ENCODE data around the gene CHRM4. TPM values are rescaled to one million over a fixed set of nuclear protein-coding genes. Genes with fewer than 3 reads are reported as not detected.

The CHRM4 gene
- polyA plus RNA-seq, 3 donors, result 0.08 to 0.09 TPM; not detected in 1

DNA sequence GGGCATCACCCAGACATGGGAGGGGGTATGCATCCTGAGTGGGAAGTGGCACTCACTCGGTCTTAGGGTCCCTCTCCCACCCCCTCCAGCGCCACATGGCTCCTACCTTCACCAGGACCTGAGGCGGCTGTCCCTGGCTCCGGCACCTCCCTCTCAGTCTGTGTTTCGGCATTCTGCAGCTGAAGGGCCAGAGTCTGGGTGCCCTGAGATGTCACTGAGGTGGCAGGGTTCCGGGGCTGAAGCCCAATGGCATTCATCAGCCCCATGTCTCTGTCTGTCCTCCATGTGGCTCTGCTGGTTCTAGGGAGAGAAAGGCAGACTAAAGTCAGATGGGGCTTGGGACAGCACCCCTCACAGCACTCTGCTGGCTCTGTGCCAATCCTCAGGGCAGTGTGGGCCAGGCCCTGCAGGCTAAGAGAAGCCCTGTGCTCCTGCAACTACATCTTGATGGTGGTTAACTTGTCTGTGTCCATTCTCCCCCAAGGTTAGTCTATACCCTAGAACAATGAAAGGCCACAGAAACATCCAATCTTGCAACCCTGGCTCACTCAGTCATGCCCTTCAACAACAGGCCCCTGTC is 16.9 kb upstream of the CHRM4 start:
- WGBS, 3 donors, result 94 to 100% (median 94%) methylated on average over 6 of the region's 6 CpGs
- no peak overlapping the region for H3K27ac ChIP-seq (ENCODE audit: low read depth, low read length)

DNA sequence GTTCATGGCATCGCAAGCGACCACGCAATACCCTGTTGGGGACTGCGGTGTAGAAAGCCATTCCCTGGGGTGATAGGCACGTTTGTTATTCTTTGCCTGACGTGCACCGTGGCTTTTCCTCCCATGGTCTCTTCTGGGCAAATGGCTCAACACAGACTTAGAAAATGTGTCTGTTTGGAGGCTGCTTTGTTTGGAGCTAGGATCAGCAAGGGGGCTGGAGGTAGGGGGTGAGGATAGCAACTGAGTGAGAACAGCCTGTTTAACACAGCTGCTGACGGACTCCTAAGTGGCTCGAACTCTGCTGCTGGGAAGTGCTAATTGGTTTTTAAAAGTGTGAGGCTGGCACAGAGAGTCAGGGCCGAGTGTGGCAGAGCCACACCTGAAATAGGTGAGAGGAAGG is 16.1 kb upstream of the CHRM4 start:
- 78 to 83% (median 82%) methylated on average over 10 of the region's 10 CpGs for WGBS, 3 donors
- no peak overlapping the region for H3K27ac ChIP-seq (ENCODE audit: low read depth, low read length)

DNA sequence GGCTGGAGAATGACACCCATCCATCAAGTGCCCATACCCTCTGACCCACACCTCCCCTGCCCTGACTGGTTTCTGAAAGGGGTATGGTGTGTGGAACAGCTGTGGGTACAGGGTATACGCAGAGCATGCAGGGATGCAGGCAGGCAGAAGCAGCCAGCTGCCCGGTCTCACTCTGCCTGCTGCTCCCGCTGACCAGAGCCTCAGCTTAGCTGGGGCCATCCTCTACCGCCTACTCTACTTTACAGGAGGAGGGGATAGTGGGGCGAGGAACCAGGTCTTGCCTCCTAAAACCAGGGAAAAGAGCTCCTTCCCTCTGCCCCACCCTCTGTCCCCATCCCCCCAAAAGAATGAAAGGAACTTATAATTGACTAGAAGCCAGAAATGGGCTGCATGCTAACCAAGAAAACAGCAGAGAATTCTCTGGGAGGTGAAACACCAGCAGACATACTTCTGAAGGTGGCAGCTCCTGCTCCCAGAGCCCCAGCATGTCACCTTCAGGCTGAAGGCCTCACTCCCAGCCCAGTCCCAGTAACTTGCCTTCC is 13.0 kb upstream of the CHRM4 start:
- H3K27ac ChIP-seq (ENCODE audit: low read depth, low read length), result no peak overlapping the region
- 87 to 94% (median 92%) methylated on average over 5 of the region's 5 CpGs for WGBS, 3 donors

DNA sequence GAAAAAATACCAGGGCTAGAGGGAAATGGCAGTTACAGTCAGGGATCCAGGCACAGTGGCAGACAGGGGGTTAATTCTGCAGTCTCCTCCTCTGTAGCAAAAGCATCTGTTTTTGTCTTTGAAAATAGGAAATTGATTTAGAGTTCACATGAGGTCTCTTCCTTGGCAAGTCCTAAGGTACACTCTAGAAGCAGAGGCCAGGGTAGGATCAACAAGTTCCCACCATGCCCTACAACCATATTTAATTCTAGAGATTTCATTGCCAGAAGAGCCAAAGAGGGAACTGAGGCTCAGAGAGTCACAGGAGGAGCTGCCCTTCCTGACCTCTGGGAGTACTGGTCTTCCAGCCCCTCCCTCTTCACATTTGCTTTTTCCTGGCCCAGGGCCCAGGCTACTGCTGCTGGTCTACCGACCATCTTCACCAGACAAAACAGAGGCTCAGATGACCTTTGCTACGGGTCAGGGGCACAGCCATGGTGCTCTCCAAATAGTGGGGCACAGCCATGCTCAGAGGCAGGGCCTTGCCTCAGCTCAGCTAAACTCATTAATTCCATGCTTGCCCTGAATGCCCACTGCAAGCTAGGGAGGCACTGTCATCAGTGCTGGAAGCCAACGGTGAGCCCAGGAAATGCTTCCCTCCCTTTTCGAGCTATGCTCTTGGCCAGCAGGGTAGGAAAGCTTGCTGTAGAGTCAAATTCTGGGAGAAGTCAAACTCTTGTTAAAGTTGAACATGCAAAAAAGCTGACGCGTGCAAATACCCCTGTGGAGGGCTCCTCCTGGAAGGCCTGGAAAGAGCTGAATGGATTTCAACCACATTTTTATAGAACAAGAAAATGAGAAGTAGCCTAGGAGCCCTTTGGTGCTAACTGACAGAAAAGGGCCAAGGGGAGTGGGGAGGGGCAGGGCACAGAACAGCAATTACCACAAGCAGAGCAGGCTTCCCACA is 11.7 kb upstream of the CHRM4 start:
- H3K27ac ChIP-seq (ENCODE audit: low read depth, low read length), result no peak overlapping the region
- WGBS, 3 donors, result 55 to 71% (median 62%) methylated on average over 6 of the region's 6 CpGs

DNA sequence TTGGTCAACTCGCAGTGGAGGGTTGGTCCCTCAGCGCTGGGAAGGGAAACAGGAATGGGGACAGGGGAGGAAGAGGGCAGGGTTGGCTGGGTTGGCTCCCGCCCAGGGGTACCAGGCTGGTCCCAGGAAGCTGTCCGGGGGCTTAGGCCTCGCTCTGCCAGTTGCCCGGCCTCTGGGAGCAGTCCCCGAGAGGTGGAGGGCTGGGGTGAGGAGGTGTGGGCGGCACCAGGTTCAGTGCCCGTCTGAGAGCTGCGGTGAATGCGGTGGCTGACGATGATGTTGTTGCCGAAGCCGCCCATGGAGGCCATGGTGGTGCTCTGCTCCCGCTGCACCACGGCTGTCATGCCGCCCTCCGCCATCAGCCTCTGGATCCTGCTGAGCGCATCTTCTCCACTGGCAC is 6.0 kb upstream of the CHRM4 start:
- 97 to 98% (median 97%) methylated on average over 18 to 19 of the region's 19 CpGs for WGBS, 3 donors
- no peak overlapping the region for H3K27ac ChIP-seq (ENCODE audit: low read depth, low read length)

DNA sequence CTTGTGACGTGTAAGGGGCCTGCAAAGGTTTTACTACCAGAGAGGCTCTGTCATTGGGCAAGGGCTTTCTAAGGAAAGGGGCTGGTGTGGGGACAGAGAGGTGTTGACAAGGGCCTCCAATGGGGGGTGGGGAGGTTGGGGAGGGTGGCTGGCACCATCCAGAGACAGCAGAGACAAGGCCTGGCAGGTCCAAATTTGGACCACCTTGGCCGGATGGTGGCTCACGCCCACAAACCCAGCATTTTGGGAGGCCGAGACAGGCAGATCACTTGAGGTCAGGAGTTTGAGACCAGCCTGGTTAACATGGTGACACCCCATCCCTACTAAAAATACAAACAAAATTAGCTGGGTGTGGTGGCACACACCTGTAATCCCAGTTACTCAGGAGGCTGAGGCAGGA is 2.2 kb upstream of the CHRM4 start:
- 75 to 90% (median 86%) methylated on average over 4 of the region's 4 CpGs for WGBS, 3 donors

DNA sequence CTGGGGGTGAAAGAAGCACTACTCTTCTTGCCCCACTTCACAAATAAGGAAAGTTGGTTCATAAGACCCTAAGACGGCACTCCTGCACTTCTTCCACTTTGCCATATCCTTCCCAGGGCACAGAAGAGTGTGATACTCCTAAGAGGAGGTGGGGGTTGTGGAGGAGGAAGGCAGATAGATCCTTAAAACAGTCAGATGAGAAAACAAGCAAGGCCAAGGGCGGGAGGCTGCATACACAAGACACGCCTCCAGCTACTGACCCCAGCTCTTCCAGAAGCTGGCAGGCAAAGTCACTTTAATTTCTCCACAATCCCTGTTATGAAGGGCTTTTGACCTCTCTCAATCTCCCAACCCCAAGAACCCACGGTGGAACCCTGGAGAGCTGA is 1.6 kb upstream of the CHRM4 start:
- 64 to 71% (median 66%) methylated on average over 4 of the region's 4 CpGs for WGBS, 3 donors

More for the DNA sequence above, 2.2 kb upstream of the CHRM4 start:
- no peak overlapping the region for H3K27ac ChIP-seq (ENCODE audit: low read depth, low read length)

DNA sequence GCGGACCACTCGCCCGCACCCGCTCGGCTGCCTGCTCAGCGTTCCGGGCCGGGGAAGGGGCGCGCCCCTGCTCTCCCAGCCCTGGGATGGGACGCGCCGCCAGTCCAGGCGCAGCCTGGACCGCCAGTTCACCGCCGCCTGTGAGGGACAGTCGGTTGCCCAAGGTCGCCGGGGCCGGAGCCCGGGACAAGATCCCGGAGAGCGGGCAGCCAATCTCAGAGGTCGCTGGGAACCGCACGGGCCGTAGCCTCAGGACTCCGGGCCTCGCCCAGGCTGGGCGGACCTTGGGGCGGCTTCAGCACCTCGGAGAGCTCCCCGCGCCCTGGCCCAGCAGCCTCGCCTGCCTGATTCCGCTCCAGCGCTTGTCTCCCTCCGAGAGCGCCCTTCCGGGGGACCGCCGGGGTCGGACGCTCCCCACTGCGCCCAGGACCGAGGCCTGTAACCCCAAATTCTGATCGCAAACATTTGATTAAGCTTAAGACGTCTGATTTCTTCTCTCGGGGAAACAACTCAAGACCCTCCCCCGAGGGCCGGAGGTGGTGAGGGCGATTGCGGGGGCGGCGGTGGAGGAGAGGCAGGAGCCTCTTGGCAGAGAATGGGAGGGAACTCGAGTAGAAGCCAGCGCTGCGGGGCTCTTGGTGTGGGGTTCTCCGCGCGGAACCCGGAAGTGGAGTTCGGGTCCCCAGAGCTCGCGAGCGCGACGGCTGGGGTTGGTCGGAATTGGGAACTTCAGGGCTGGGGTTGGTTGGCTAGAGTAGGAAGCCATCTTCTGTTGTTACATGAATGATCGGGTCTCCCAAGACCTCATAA is 1.1 kb upstream of the CHRM4 start:
- 2% methylated on average over 63 to 70 of the region's 71 CpGs for WGBS, 3 donors
- no peak overlapping the region for H3K27ac ChIP-seq (ENCODE audit: low read depth, low read length)

More for the DNA sequence above, 1.6 kb upstream of the CHRM4 start:
- H3K27ac ChIP-seq (ENCODE audit: low read depth, low read length), result no peak overlapping the region

DNA sequence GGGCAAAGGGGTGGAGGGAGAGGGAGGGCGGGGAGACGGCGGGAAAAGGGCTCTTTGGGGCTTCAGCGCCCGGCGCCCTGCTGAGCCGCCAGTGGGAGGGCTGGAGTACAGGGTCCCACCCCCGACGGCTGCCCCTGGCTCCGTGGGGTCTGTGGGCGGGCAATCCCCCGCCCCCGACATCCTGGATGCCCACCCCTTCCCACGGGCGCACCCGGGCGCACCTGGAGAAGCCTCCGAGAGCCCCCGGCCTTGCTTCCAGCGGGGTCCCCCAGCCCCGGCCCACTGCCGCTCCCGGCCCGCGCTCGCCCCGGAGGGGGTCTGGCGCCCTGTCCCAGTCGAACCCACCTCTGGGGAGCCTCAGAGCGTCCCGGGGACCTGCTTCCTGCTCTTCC is 394 bp downstream of the CHRM4 start:
- no peak overlapping the region for H3K27ac ChIP-seq (ENCODE audit: low read depth, low read length)
- WGBS, 3 donors, result 0 to 2% (median 2%) methylated on average over 6 to 31 of the region's 31 CpGs

DNA sequence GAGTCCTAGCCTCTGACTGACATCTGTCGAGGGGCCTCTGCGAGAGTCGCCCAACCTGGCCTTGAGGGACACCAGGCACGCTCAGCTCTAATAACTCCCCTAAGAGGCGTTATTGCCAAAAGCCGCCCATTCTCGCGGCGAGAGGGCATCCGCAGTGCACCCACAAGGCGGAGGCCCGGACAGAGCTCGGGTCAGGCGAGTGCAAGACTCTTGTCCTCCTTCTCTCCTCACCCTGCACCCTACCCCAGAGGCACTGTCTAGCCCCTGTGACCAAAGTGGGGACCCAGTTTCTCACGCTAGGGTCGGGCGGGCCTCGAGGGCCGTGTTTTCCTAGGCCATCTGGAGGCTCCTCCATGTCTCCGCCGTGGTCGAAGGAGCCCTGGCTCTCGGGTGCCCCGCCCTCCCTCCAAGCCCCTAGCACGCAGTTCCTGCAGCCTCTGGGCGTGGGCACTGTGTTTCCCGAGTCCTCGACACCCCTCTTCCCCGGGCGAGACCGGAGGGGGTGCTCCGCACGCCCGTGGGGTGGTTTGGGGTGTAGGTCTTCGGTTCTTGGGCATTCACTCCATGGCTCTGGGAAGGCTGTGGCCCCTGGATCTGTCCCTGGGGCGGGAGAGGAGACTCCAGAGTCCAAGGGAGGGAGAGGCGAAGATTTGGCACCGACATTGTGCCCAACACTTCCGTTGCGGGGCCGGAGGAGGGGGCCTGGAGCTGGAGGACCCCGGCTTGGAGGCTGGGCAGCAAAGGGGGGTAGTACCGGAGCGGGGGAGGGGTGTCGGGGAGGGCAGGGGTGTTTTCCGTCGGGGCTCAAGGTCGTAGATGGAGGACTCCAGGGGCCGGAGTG is 1.0 kb downstream of the CHRM4 start:
- no peak overlapping the region for H3K27ac ChIP-seq (ENCODE audit: low read depth, low read length)
- WGBS, 3 donors, result 5% methylated on average over 47 to 49 of the region's 49 CpGs

DNA sequence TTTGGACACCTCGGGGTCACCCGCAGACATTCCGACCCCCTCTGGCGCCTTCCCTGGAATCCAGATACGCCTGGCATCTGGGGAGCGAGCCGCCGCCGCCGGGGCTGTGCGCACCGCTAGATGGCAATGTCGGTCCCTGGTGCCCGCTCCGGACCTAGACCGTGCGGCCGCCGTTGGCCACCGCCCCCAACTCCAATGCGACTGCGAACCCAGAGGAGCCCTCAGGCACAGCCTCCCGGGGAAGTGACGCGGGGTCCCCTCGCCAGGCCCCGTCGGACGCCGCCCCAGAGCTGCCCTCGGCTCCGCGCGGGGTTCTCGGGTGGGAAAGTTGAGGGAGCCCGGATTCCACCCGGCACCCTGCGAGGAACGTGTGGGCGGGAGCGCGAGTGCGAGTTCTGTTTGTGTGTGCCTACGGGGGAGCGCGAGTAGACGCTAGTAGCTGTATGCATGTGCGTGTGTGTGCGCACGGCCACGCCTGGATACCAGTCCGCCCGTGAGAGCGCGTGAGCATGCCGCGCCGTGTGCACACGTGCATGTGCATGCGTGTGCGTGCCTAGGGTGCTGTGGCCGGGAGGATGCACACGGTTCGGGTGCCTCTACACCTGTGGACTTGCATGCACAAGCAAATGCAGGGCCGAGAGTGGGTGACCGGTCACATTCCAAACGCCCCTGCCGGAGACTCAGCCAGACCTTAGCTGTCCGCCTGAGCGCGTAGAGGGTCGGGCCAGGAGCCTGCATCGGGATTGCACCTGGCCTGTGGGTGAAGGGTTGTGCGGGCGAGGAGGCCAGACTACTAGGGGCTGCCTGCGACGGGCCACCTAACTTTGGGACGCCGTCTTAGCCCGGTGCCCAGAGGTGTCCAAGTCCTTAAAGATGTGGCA is 1.9 kb downstream of the CHRM4 start:
- 1 to 2% (median 2%) methylated on average over 68 to 80 of the region's 80 CpGs for WGBS, 3 donors

DNA sequence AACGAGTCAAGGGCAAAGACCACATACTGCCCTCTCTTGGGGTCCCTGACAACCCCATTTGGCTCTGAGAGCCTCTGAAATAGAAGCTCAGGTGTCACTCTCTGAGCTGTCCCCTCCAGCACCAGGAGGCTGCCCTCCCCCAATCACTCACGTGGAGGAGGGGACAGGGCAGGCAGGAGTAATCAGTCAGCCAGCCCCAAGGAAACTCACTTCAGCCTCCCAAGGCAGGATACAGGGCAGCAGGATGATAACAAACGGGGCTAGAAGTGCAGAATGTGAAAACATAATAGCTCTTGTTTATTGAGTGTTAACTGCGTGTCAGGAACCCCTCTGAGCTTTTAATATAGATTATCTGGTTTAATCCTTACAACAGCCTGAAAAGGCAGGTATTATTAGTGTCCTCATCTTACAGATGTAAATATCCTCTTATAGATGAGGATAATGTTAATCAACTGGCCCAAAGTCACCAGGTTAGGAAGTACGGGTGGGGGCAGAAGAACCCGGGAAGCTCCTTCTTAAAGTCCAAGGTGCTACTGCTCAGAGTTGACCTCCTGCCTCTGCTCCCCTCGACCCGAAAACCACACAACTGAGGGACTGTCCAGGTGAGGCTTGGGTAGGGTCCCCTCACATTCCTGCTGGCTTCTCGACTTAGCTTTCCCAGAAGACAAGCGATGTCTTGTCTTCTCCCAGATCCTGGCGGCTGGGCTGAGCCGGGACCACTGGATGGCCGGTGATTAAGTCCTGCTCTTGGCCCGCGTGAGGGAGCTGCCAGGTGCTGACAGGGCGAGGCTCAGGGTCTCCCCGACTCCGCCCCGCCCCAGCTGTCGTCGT is 2.7 kb downstream of the CHRM4 start:
- WGBS, 3 donors, result 8 to 13% (median 12%) methylated on average over 19 to 21 of the region's 21 CpGs
- no peak overlapping the region for H3K27ac ChIP-seq (ENCODE audit: low read depth, low read length)

More for the DNA sequence above, 1.9 kb downstream of the CHRM4 start:
- H3K27ac ChIP-seq (ENCODE audit: low read depth, low read length), result no peak overlapping the region

DNA sequence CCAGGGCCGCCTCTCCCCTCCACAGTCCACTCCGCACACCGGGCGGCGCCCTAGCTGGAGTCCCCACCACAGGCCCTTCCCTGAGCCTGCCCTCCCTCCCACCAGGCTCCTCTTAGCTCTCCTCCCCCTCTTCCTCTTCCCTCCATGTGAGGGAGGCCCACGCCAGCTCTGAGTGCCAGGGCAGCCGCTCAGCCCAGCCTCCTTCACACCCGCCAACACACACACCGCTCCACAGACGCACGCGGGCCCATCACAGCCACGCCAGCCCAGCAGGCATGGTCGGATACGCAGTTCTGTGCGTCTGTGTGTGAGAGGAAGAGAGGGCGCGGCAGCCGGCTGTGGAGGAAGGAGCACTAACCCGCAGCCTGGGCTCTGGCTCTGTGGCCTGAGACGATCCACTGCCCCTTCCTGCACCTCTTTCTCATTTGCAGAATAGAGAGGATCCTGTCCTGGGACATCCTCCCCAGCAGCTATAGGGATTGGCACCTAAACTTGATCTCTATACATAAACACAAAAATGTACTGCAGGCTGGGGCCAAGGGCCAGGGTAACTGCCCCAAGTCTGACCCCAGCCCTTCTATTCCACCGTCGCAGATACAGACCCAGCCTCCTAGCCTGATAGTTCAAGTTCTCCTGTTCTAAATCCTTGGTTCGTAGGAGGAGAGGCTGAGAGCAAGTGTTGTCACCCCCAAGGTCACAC is 3.5 kb downstream of the CHRM4 start:
- no peak overlapping the region for H3K27ac ChIP-seq (ENCODE audit: low read depth, low read length)
- 12 to 26% (median 18%) methylated on average over 19 to 24 of the region's 24 CpGs for WGBS, 3 donors

DNA sequence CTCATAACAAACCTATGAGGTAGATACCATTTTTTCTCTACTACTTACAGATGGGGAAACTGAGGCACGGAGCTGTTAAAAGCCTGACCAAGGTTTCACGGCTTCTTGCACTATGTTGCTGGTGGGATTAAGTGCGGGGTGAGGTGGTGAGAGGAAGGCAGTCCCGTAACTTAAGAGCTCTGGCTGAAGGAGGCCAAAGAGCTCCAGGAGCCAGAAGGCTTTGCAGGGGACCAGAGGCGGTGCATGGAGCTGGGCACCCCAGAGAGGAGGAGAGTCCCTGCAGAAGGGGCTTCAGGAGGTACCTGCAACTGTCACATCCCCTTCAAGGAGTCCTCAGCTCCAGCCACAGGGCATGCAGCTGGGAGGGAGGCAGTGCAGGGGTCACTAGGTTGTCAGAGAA is 4.1 kb downstream of the CHRM4 start:
- H3K27ac ChIP-seq (ENCODE audit: low read depth, low read length), result no peak overlapping the region
- WGBS, 3 donors, result 72 to 80% (median 79%) methylated on average over 5 of the region's 5 CpGs

DNA sequence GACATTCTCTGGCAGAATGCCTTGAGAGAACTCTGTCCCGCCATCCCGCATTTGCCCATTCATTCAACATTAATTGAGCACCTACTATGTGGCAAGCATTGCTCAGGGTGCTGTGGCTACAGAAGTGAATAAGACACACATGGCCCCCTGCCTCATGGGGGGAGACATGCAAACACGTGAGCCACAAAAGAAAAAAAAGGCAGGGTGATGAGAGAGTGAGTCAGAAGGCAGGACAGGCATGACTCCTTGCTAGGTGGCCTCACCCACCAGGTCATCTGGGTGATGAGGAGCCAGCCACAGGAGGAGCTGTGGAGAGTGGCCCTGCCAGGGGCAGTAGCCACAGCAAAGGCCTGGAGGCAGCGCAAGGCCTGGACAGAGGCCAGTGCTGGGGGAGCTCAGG is 4.9 kb downstream of the CHRM4 start:
- WGBS, 3 donors, result 87 to 95% (median 95%) methylated on average over 4 of the region's 4 CpGs
- H3K27ac ChIP-seq (ENCODE audit: low read depth, low read length), result no peak overlapping the region

Data from adipose tissue (tissue), 3 donors.